DMS 273 (cell line): ENCODE measurements around the gene MASP2.
"Not testable (repeated sequence)": the region's sequence is repeated elsewhere in the genome, so short reads cannot be mapped to it uniquely, and the experiment has no call there.

Experiments
- DNase-seq: peaks from one replicate; lab custom pipeline; 2025; ENCODE audit not compliant: unreplicated experiment; lab: John Stamatoyannopoulos, UW

Gene MASP2

GRCh38 chr1:11058595-11059154 is 11.6 kb upstream of the MASP2 start:
- DNase-seq, result peak; percentile 57

- DNase-seq, result no peak
Measured at GRCh38 chr1:11058026-11058425, 11.0 kb upstream of the MASP2 start.

GRCh38 chr1:11057477-11057876 is 10.4 kb upstream of the MASP2 start:
- DNase-seq, result no peak

DNA sequence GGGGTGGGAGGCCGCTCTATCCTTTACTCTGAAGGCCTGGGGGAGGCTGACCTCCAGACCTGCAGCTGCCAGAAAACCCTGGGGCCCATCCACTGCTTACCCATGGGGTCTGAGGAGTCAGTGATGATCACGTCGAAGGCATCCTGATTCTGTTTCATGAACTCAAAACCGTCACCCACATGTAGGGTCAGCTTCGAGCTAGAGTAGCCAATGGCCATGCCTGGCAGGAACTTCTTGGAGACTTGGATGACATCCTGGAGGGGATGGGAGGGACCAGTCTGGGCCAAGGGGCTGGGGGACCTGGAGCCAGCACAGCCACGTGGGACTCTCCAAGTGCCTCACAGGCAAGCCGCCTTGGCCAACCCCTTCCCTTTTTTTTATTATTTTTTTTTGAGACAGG is 9.5 kb upstream of the MASP2 start:
- DNase-seq, result no peak

DNA sequence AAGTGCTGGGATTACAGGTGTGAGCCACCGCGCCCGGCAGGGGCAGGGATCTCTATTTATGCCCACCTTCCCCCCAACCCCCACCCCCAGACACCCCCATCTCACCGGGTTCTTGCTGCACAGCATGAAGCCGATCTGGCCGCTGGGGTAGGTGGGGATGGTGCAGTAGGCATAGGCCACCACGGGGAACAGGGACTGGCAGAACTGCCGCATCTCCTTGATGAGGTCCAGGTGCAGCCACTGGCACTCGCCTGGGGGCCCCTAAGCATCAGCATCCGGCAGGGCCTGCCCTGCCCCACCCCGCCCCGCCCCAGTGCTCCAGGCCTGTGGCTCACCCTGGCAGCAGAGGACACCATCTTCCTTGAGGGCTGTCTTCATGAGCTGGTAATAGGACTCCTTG is 8.6 kb upstream of the MASP2 start:
- no peak for DNase-seq

DNA sequence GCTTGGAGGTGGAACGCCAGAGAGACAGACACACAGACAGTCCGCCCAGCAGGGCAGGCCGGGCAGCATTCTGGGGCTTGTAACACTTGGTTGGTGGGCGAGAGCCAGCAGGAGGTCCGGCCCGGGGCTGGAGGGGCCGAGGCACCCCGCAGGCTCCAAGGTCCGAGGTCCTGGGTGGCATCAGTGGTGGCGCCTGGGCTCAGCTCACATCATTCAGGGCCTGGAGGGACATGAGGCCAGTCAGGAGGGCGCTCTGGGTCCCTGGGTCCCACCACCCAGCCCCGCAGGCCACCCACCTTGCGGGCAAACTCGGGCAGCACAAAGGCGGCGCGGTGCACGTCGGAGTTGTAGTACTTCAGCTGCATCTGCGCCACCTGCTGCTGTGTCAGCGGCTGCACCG is 7.6 kb upstream of the MASP2 start:
- DNase-seq, result no peak

- DNase-seq, result no peak
Measured at GRCh38 chr1:11054181-11054580, 7.1 kb upstream of the MASP2 start.

- DNase-seq, result peak; percentile 73
Measured at GRCh38 chr1:11053758-11054137, 6.7 kb upstream of the MASP2 start.

DNA sequence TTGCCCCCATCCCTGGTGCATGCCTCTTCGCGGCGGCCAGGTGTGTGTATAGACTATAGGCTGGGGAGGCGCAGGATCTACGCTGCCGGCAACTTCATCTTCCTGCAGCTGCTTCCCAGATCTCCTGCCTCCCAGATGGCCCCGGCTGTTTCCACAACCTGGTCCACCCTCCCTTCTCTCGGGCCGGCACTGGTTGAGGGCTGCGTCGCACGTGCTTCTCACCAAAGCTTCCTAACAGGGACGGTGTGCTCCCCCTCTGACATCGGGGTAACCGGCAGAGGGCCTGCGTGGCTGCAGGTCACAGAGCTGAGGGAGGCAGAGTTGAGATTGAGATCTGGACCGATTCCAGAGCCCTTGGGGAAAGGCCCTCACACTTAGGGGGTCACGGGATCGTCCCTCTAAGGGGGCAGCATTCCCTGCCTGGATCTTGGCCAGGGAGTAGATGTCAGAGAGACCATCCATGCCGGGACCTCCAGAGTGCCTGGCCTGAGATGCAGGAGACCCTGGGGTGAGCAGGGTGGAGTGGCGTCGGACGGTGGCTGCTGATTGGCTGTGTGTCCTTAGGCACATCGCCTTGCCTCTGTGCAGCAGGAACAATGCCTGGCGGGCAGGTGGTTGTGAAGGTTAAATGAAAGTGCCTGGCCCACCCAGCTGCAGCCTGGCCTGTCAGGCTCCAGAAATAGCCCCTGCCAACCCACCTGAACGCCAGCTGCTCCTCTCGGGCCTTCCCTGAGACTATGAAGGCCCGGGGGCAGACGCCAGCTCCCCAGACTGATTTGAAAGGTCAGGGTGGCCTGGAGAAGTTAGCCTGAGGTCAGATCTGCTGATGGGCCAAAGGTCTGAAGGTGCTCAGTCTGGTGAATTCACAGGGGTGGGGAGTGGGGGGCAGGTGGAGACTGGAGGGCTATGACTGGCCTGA is 6.1 kb upstream of the MASP2 start:
- peak; percentile 94 for DNase-seq

DNA sequence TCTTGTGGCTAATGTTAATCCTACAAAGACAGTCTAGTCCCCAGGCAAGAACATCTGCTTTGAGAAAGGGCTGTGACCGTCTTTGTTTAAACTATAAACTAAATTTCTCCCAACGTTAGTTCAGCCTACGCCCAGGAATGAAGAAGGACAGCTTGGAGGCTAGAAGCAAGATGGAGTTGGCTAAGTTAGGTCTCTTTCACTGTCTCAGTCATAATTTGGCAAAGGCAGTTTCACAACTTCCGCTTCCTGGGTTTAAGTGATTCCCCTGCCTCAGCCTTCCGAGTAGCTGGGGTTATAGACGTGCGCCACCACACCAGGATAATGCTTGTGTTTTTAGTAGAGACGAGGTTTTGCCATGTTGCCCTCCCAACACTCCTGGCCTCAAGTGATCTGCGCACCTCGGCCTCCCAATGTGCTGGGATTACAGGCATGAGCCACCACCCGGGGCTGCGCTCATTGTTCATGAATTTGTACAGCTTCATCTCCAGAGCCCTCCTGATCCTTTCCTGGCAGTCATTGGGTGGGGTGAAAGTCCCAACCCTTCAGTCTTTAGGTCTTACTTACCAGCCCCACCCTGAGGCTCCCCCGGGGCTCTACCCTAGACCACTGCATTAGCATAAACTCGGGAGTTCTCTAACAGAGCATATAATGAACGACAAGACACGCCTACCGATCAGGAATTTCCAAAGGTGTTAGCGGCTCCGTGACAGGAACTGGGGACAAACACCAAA is 4.9 kb upstream of the MASP2 start:
- DNase-seq, result peak; percentile 59

- DNase-seq, result not testable (repeated sequence)
Measured at GRCh38 chr1:11051121-11051520, 4.1 kb upstream of the MASP2 start.

DNA sequence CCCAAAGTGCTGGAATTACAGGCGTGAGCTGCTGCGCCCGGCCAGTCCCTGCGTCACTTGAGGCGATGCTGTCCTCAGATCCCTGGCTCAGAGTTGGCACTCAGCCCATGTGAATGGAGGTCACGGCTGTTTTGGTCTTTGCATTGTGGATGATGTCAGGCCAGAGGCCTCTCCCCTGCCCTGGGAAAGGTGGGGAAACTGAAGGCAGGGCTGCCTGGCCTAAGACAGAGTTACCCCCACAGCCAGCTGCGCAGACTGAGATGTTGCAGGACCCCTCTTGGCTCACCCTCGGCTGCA is 821 bp downstream of the MASP2 start:
- no peak for DNase-seq

DNA sequence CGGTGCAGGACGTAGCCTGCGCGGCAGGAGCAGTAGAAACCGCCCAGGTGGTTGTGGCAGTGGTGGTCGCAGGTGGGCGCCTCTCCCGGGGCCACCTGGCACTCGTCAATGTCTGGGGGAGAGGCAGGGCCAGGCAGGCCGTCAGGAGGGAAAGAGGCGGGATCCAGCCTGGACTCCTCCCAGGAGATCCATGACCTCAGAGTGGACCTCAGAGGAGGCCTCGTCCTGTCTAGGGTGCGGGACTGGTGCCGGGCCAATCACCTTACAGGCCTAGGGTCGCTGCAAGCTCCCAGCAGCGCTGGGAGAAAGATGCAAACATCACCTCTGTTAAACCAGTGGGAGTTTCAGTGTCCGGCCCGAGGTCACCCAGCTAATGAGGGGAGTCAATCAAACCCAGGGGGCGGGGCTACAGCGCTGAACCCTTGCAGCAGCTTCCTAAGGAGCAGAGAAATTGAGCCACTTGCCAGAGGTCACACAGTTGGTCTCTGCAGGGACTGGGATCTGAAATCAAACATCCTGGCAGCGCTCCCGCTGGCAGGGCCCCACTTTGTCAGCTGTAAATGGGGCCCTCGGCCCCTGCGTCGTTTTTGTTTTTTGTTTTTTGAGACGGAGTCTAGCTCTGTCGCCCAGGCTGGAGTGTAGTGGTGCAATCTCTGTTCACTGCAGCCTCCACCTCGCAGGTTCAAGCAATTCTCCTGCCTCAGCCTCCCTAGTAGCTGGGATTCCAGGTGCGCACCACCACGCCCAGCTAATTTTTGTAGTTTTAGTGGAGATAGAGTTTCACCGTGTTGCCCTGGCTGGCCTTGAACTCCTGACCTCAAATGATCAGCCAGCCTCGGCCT is 1.4 kb downstream of the MASP2 start:
- DNase-seq, result no peak

- no peak for DNase-seq
Measured at GRCh38 chr1:11044849-11045427, 2.1 kb downstream of the MASP2 start.

DNA sequence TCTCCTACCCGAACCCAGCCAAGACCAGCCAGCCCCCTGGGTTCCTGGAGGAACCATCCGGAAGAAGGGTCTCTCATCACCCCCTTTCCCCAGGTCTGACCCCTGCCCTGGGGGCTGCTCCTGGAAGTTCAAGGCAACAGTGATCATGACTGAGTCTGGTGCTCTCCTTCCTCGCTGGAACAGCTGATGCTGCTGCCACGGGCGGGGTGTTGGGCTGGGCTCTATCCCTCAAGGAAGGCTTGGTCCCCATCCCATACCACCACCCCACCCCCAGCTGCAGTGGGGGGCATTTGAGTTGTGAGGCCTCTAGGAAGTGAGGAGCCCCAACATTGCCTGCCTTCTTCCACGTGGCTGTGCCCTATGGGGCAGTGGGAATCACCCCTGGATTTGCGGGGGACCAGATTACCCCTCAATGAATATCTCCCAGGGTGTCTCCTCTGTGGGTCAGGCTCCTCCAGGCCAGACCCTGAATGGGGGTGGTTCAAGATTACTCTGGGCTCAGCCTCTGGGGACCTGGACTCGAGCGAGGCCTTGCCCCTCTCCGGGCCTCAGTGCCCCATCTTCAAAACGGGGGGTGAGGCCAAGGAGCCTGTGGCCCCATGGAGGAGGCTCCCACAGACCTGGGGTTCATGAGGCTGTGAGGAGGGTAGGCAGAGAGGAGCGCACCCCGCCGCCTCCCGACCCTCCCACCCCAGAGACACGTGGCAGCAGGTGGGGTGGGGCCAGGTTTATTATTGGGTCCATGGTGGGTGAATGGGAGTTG is 2.8 kb downstream of the MASP2 start:
- DNase-seq, result no peak

DNA sequence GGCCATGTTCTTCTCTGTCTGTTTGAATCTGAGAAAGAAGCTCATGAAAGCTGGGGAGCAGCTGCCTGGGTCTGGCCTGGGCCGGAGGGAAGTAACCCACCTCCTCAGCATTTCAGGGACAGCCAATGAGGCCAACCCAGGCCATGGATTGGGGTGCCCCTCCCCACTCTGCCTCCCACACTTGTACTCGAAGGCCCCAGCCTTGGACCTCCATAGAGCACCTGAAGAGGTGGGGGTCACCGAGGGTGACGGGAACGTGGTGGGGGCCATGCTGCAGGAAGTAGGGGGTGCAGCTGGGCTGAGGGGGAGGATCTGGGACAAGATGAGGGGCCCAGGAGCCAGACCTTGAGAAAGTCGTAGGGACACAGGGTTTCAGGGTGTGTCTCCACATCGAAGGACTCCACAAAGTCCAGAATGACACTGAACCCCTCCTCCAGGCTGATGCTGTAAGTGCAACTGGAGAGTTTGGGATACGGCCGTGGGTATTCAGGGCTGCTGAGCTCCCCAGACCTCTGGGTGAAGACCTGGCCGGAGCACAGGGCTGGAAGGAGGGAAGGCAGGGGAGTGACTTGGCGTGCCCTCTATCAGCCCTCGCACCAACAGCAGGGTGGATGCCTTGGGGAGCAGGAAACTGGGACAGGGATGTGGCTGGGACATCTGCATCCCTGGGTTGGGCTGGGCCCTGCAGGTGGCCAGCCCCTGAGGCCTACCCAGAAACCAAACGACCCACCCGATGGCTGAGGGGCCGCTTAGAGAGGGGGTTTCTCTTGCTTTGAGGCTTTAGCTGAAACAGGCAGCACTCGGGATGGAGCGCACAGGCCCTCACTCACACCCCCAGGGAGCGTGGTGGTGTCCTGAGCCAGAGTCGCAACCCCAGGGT is 3.8 kb downstream of the MASP2 start:
- DNase-seq, result no peak

- DNase-seq, result no peak
Measured at GRCh38 chr1:11042065-11042464, 5.0 kb downstream of the MASP2 start.

DNA sequence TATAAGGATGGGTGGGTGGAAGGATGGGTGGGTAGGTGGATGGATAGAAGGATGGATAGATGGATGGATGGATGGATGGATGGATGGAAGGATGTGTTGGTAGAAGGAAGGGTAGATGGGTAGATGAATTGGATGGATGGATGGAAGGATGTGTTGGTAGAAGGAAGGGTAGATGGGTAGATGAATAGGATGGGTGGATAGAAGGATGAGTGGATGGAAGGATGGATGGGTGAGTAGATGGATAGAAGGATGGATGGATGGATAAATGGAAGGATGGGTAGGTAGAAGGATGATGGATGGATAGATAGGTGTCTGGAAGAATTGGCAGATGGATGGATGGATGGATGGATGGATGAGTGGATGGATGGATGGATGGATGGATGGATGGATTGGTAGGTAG is 6.0 kb downstream of the MASP2 start:
- no peak for DNase-seq

DNA sequence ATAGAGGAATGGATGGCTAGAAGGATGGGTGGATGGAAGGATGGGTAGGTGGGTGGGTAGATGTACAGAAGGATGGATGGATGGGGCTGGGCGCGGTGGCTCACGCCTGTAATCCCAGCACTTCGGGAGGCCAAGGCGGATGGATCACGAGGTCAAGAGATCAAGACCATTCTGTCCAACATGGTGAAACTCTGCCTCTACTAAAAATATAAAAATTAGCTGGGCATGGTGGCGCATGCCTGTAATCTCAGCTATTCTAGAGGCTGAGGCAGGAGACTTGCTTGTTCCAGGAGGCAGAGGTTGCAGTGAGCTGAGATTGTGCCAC is 7.0 kb downstream of the MASP2 start:
- not testable (repeated sequence) for DNase-seq
